GM10248 (cell line): ENCODE measurements around the gene ACSF2.

Experiments
- CTCF ChIA-PET: fragments of 300-600 bp; sonication (Branson Sonifier 250); formaldehyde crosslinking; extraction: SDS; loops from one replicate; lab custom pipeline; 2021; ENCODE audit warnings: antibody characterized with exemption; lab: Yijun Ruan, JAX
- POLR2A ChIA-PET: fragments of 350-650 bp; sonication (Branson Sonifier 250); formaldehyde crosslinking; extraction: SDS; loops from one replicate; lab custom pipeline; 2020; ENCODE audit warnings: antibody characterized with exemption; lab: Yijun Ruan, JAX
- DNase-seq: peaks from one replicate; pipeline ENCODE4 v3.0.0; 2012; ENCODE audit errors: extremely low spot score
- TF ChIP-seq, protein P1 (sequence below): IDR thresholded peaks from 2 replicates; pipeline ENCODE4 v1.5.1; 2012; ENCODE audit warnings: mild to moderate bottlenecking, low read depth; ENCODE audit errors: extremely low read depth, missing control alignments, control extremely low read depth

ACSF2 gene

DNA sequence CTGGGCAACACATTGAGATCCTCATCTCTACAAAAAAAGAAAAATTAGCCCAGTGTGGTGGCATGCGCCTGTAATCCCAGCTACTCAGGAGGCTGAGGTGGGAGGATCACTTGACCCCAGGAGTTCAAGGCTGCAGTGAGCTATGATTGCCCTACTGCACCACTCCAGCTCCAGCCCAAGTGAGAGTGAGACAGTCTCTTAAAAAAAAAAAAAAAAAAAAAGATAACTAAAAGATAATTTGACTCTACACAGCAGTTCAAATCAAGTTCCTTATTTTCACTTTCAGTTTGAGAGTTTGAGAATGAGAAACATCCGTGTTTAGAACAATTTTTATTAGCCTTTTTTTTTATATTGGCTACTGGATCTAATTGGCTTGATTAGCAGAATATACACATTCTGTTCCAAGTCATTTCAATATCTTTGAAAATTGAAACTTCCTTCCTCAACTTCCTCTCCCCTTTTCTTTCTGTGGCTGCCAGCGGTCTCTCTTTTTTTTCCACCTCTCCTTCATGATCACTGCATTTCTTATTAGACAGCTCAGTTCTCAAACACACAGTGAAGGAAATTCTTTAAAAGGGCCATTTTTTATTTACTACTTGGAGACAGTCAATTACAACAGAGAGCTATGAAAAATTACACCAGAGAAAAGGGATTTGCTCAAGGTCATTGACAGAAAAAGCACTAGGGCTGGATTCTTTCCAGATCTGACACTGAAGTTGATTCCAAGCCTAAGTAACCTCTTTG, 4.5 kb upstream of the ACSF2 start:
- TF ChIP-seq, protein P1, sequence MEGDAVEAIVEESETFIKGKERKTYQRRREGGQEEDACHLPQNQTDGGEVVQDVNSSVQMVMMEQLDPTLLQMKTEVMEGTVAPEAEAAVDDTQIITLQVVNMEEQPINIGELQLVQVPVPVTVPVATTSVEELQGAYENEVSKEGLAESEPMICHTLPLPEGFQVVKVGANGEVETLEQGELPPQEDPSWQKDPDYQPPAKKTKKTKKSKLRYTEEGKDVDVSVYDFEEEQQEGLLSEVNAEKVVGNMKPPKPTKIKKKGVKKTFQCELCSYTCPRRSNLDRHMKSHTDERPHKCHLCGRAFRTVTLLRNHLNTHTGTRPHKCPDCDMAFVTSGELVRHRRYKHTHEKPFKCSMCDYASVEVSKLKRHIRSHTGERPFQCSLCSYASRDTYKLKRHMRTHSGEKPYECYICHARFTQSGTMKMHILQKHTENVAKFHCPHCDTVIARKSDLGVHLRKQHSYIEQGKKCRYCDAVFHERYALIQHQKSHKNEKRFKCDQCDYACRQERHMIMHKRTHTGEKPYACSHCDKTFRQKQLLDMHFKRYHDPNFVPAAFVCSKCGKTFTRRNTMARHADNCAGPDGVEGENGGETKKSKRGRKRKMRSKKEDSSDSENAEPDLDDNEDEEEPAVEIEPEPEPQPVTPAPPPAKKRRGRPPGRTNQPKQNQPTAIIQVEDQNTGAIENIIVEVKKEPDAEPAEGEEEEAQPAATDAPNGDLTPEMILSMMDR = no peak
- peak; percentile 64 for DNase-seq
- CTCF ChIA-PET = interaction anchor here (0.8 to 4.5 kb wide), 3 partner anchors 24 to 82 kb away, joined by 3 to 35 read pairs (median 3); partner anchors contain the start of gene LRRC59
- POLR2A ChIA-PET = interaction anchor here (0.6 kb wide), 3 partner anchors 29 to 82 kb away, joined by 3 to 6 read pairs (median 3); no protein-coding TSS in a partner anchor

DNA sequence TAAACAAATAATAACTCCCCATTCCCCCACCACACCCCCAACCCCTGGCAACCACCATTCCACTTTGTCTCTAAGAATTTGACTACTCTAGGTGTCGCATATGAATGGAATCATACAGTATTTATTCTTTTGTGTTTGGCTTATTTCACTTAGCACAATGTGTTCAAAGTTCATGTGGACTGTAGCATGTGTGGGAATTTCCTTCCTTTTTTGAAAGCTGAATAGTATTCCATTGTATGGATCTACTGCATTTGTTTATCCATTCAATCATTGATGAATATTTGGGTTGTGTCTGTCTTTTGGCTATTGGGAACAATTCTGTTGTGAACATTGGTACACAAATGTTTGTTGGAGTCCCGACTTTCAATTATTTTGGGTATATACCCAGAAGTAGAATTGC, 3.3 kb upstream of the ACSF2 start:
- DNase-seq = no peak
- TF ChIP-seq, protein P1 = no peak
- POLR2A ChIA-PET = interaction anchor here (0.7 kb wide), 1 partner anchor 1777 kb away, joined by 8 read pairs; no protein-coding TSS in a partner anchor
- CTCF ChIA-PET = interaction anchor here (1.1 to 4.5 kb wide), 3 partner anchors 25 to 61 kb away, joined by 3 to 35 read pairs (median 4); partner anchors contain the start of gene LRRC59

DNA sequence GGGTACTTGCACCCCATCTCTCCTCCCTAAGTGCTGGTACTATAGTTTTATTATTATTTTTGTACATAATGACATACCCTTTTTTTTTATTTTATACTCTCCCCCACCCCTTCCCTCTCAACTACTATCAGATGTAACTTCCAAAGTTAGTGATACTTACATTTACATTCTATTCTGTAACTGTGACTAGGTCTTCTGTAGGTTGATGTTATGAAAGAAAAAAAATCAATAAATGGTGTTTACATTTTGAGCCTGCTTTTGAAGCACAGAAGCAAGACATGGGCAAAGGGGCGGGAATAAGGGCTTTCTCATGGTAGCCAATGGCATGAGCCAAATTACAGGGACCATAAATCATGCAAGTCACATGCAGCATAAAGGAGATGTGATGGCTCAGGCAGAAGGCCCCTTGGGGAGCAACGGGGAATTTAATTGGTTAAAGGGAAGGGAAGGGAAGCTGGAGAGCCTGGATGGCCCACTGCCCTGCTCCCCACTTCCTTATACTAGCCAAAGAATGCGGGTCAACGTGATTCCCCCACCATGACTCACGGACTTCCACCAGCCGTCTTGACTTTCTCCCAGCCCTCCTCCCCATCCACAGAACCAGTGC, 2.4 kb upstream of the ACSF2 start:
- ChIA-PET POLR2A (no interaction called here), CTCF (interaction anchor here (4.5 kb wide), 1 partner anchor 26 kb away, joined by 35 read pairs; the partner anchor contains the start of gene LRRC59)
- TF ChIP-seq, protein P1 = no peak

GRCh38 chr17:50424246-50424995, 1.6 kb upstream of the ACSF2 start:
- TF ChIP-seq, protein P1 = no peak

More for the DNA sequence above, 2.4 kb upstream of the ACSF2 start:
- no peak for DNase-seq

DNA sequence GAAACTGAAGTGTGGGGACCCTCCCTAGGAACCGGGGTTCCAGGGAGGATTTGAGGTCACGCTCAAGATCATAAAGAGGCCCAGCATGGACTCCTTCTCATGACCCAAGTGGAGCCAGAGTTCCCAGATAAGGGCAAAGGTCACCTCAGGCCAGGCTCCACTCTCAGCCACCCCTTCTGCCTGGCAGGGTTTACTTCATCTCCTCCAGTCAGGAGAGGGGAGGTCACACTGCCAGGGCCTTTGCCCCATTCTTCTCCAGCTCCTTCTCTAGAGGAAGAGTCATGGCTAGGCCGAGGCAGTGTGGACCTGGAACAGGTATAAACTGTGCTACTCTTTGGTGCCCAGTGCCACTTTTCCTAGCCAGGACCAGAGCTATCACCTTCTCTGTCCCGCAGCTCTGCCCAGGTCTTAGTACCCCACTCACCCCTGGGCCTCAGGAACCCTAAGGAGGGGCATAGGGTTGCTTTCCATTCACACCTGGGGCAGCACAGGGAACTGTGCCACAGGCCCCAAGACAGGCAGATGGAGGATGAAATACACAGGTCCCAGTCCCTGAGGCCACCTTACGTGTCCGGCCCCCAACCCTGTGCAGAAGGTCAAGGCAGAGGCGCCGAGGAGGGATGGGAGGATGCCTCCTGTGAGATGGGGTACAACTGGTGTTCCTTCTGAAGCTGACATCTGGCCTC, 879 bp upstream of the ACSF2 start:
- TF ChIP-seq, protein P1 = no peak
- ChIA-PET POLR2A (interaction anchor here (0.6 kb wide), 1 partner anchor 297 kb away, joined by 3 read pairs; no protein-coding TSS in a partner anchor), CTCF (interaction anchor here (1.1 to 3.2 kb wide), 3 partner anchors 10 to 28 kb away, joined by 3 to 23 read pairs (median 5); partner anchors contain the start of gene LRRC59)
- DNase-seq = no peak

More at GRCh38 chr17:50424246-50424995, 1.6 kb upstream of the ACSF2 start:
- no peak for DNase-seq
- ChIA-PET CTCF (interaction anchor here (1.1 to 3.2 kb wide), 2 partner anchors 11 to 27 kb away, joined by 5 to 23 read pairs; partner anchors contain the start of gene LRRC59), POLR2A (no interaction called here)
